GM18502 (cell line): ENCODE measurements around the gene KLHL21.
"Not testable (repeated sequence)": the region's sequence is repeated elsewhere in the genome, so short reads cannot be mapped to it uniquely, and the experiment has no call there.

Experiments used
- ATAC-seq: cut with Tn5 transposase; IDR thresholded peaks from one replicate; pipeline ENCODE4 v1.9.1; 2021; ENCODE audit warnings: mild to moderate bottlenecking; ENCODE audit not compliant: unreplicated experiment, poor library complexity

Gene KLHL21

DNA sequence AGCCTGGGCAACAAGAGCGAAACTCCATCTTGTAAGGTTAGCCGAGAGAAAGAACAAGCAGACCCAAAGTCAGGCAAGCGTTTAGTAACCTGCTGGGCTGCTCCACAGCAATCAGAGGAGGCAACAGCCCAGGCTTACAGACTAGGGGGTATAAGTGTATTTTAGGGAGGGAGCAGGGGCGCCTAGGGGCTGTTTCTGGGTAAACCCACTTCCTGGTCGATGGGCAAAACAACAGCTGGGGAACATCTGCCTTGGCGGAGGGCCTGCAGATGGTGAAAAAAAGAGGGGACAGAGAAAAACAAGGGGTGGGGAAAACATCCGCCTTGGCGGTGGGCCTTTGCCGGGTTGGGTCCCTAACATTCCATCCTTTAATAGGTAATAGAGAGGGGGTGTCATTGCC is 42.4 kb downstream of the KLHL21 start:
- no peak for ATAC-seq

DNA sequence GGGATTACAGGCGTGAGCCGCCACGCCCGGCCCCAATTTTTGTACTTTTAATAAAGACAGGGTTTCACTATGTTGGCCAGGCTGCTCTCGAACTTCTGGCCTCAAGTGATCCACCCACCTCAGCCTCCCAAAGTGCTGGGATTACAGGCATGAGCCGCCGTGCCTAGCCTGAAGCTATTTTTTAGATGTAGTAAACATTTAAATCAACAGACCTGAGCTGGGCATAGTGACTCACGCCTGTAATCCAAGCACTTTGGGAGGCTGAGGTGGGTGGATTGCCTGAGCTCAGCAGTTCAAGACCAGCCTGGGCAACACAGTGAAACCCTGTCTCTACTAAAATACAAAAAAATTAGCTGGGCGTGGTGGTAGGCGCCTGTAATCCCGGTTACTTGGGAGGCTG is 43.5 kb downstream of the KLHL21 start:
- ATAC-seq, result not testable (repeated sequence)

DNA sequence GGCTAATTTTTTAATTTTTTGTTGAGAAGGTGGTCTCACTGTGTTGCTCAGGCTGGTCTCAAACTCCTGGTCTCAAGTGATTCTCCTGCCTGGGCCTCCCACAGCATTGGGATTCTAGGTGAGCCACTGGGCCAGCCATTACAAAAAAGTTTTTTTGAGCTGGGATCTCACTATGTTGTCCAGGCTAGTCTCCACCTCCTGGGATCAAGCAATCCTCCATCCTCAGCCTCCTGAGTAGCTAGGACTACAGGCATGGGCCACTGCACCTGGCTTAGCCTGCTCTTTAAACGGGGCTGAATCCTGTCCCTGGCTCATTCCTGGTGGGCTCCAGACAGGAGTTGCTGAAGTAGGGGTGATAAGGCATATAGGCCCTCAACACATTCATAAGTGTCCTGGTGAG is 45.1 kb downstream of the KLHL21 start:
- ATAC-seq, result no peak

DNA sequence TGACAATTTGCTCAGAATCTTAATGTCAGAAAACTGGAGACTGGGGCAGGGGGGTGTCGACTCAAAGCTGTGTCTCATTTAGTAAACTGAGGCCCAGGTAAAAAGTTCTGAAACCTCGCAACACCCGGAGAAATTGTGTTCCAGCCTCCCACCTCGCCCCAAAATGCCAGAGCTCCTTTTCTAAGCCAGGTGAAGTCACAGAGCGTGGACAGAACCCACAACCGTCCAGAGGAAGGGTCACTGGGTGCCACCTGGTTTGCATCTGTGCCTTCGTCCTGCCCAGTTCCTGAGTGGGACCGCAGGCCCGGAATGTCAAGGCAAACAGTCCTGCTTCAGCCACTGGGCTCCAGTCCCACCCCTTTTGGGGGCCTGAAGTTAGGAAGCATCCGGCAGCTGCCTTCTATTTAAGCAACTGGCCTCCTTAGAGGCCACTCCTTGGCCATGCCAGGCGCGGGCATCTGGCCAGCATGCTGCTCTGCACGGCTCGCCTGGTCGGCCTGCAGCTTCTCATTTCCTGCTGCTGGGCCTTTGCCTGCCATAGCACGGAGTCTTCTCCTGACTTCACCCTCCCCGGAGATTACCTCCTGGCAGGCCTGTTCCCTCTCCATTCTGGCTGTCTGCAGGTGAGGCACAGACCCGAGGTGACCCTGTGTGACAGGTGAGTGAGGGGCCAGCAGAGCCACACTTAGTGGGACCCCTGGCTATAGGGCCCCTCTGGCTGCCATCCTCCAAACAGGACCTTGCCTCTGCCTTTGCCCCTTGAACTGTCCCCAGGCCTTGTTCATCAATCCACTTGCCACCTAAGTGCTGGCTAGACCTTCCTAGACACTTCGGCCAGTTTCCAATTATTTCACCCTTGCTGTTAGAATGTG is 47.5 kb downstream of the KLHL21 start, which contains the start of gene TAS1R1:
Gene TAS1R1, plus strand, starts transcription at position 401 of the 872 bp plus-strand sequence. Its CDS starts 67 bp downstream, at position 468.
- ATAC-seq, result no peak

DNA sequence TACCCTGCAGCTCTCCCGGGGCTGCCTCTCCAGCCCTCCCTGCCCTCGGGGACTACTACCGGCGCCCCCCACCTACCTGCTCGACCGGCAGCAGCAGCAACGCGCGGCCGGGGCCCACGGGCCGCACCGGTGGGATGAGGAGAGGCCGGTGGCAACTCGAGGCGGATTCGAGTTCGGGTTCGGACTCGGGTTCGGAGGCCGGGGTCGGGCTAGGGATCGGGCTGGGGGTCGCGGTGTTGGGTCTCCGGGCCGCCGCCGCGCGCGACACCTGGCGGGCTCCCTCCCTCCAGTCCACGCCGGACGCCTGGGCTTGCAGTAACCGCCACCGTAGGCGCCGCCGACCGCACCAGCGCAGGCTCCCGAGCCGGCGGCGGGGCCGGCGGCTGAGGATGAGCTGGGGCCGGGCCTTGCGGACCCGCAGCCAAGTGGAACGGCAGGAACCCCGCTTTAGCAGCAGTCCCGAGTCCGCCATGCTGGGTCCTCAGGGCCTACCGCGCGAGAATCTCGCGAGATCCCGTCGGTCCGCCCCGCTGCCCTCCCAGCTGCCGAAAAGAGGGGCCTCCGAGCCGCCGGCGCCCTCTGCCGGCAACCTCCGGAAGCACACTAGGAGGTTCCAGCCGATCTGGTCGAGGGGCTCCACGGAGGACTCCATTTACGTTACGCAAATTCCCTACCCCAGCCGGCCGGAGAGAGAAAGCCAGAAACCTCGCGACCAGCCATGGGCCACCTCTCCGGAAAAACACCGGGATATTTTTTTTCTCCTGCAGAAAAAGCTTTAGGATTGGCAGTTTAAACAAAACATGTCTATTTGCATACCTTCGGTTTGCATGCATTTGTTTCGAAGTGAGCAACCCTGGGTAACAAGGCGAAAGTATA is 48.4 kb downstream of the KLHL21 start, which contains the start of gene NOL9:
Gene NOL9, minus strand, starts transcription at position 483 of the 876 bp plus-strand sequence. Its CDS starts 11 bp downstream, at position 472.
- peak; percentile 91 for ATAC-seq

DNA sequence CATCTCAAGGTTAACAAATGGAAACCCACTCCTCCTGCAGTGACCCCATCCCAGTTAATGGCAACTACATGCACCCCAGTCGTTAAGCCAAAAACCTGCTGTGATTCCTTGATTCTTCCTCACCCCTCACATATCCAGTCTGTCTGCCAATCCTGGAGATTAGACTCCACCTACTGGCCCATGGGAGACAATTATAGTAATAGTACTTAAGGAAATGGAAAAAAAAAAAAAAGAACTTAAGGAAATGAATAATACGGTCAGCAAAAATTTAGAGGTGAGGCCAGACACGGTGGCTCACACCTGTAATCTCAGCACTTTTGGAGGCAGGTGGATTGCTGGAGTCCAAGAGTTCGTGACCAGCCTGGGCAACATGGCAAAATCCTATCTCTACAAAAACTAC is 55.4 kb downstream of the KLHL21 start:
- no peak for ATAC-seq

DNA sequence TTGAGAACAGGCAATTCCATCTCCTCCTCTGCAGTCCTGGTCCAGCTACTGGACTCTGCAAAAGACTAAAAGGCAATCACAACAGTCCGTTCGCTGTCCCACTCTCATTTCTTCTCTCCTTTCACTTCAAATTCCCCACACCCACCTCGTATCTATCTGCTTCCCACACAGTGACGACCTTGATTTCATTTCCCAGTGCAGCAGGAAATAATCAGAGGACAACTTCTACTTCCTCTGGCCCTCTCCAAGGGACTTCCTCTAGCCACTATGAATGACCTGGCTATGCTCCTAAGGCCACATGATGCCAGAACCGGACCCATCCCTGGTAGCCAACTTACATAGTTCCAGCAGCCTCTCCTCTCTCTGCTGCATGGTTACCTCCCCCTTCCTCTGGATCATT is 56.3 kb downstream of the KLHL21 start:
- no peak for ATAC-seq

DNA sequence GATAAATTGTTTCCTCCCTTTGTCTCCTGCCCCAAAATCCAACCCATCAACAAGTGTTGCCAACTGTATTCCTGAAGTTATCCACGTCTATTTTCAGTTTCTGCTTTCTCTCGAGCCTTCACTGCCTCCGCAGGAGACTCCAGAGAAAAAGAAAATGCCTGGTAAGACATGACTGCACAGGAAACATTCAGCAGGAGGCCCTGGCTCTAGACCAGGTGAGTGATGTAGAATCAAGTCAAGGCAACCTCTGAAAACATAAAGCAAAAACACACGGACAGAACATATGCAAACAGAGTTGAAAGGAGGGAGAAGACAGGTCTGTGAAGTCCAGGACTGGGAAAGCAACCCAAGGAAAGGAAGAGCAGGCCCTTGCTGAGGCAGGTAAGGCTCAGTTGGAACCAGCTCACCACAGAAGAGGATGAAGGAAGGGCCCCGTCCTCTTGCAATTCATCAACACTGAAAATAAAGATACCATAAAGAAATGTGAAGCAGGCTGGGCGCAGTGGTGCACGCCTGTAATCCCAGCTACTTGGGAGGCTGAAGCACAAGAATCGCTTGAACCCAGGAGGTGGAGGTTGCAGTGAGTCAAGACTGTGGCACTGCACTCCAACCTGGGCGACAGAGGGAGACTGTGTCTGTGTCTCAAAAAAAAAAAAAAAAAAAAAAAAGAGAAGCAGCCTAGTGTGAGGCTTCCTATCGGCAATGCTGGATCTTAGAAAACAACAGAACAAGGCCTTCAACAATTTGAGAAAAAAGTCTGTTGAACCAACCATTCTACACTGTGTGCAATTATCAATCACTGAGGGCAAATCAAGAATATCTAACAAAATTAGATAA is 57.2 kb downstream of the KLHL21 start:
- no peak for ATAC-seq

DNA sequence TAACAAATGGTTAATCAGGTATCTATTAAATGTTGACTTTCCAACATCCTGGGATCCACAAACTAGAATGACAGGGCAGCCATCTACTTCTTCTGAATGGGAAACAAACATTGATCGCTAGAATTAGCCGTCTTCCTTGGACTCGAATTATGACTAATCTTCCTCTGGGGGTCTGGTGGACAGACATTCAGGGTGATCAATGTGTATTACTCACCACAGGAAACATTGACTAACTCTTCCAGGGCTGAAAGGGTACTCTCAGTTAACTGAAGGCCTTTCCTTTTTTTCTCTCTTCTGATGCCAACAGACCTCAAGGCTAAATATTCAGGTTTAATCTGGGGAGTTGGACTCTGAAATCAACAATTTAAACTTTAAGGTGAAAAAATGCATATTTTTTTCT is 57.8 kb downstream of the KLHL21 start:
- no peak for ATAC-seq
